Panc1 (cell line): ENCODE measurements around the gene DIP2C.

ENCODE experiments used
- POLR2AphosphoS5 ChIP-seq: IDR thresholded peaks from 2 replicates; pipeline ENCODE4 v1.6.1; 2012; ENCODE audit warnings: mild to moderate bottlenecking, low read depth, low read length, moderate library complexity
- TCF7L2 ChIP-seq: IDR thresholded peaks from 2 replicates; pipeline ENCODE4 v1.6.1; 2011; ENCODE audit warnings: mild to moderate bottlenecking, low read depth, low read length, inconsistent platforms
- TF ChIP-seq, protein P1 (sequence below): fragments of 450-650 bp; IDR thresholded peaks from 2 replicates; pipeline ENCODE4 v1.5.1; 2017; ENCODE audit warnings: mild to moderate bottlenecking

DNA sequence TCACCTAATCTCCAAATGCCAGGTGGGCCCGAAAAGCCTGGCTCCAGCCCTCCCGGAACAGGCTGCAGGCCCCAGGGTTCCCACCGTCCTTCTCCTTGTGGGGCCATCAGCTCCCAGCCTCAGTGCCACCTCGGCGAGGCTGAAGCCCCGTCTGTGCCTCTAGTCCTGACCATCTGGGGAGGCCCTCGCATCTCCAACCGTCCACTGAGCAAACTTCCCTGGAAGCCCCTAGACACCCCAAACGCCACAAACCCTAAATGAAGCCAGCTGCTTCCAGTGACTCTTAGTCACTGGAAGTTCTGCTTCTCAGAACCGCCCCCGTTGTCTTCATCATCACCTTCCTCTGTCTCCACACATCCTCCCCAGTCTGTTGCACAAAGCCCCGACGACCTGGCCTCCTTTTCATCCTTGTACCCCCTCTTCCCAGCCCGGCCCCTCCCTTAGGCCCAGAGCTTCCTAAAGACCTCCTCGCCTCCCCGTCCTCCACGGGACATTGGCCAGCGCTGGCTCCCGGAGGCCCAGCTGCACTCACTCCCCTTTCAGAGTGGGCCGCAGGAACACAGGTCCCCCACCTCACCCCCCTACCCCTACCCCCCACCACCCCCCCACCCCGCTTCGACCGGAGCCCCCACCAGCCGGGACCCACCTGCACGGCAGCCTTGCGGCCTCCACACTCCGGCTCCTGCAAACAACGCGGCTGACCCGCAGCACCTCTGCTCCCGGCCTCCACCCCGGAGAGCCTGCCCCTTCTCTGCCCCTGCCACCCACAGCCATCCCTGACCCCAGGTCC is 1.1 kb upstream of the DIP2C start:
- TF ChIP-seq, protein P1, sequence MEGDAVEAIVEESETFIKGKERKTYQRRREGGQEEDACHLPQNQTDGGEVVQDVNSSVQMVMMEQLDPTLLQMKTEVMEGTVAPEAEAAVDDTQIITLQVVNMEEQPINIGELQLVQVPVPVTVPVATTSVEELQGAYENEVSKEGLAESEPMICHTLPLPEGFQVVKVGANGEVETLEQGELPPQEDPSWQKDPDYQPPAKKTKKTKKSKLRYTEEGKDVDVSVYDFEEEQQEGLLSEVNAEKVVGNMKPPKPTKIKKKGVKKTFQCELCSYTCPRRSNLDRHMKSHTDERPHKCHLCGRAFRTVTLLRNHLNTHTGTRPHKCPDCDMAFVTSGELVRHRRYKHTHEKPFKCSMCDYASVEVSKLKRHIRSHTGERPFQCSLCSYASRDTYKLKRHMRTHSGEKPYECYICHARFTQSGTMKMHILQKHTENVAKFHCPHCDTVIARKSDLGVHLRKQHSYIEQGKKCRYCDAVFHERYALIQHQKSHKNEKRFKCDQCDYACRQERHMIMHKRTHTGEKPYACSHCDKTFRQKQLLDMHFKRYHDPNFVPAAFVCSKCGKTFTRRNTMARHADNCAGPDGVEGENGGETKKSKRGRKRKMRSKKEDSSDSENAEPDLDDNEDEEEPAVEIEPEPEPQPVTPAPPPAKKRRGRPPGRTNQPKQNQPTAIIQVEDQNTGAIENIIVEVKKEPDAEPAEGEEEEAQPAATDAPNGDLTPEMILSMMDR, result no peak
- TF ChIP-seq POLR2AphosphoS5, result no peak
- no peak for TF ChIP-seq TCF7L2
